ENCODE data around the gene PARD3.

PARD3 gene

DNA sequence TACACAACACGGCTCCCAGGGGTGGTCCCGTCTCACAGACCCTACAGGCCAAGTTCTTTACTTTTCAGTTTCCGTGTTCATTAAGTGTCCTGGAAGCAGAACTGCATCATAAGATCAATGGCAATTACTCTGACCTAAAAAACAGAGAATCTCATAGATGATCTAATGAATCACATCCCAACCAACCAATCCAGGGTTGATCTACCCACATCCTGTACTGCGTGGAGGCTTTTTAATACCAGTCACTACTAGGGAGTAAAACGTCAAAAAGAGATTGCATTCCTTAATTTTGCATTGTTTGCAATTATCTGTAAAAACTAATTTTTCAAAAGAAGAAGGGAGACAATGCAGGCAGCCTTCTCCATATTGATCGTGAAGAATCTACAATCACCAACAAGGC lies 72.6 kb downstream of the PARD3 start:
- TF ChIP-seq, protein P1, sequence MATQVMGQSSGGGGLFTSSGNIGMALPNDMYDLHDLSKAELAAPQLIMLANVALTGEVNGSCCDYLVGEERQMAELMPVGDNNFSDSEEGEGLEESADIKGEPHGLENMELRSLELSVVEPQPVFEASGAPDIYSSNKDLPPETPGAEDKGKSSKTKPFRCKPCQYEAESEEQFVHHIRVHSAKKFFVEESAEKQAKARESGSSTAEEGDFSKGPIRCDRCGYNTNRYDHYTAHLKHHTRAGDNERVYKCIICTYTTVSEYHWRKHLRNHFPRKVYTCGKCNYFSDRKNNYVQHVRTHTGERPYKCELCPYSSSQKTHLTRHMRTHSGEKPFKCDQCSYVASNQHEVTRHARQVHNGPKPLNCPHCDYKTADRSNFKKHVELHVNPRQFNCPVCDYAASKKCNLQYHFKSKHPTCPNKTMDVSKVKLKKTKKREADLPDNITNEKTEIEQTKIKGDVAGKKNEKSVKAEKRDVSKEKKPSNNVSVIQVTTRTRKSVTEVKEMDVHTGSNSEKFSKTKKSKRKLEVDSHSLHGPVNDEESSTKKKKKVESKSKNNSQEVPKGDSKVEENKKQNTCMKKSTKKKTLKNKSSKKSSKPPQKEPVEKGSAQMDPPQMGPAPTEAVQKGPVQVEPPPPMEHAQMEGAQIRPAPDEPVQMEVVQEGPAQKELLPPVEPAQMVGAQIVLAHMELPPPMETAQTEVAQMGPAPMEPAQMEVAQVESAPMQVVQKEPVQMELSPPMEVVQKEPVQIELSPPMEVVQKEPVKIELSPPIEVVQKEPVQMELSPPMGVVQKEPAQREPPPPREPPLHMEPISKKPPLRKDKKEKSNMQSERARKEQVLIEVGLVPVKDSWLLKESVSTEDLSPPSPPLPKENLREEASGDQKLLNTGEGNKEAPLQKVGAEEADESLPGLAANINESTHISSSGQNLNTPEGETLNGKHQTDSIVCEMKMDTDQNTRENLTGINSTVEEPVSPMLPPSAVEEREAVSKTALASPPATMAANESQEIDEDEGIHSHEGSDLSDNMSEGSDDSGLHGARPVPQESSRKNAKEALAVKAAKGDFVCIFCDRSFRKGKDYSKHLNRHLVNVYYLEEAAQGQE (IDR thresholded peaks at IDR 0.05; ENCODE audit: insufficient read depth in 1 of 2, low read depth in 2 of 2, low read length in 2 of 2) = no peak
- TF ChIP-seq TAF1 (IDR thresholded peaks at IDR 0.05; ENCODE audit: borderline replicate concordance, insufficient read depth, low read length) = no peak

DNA sequence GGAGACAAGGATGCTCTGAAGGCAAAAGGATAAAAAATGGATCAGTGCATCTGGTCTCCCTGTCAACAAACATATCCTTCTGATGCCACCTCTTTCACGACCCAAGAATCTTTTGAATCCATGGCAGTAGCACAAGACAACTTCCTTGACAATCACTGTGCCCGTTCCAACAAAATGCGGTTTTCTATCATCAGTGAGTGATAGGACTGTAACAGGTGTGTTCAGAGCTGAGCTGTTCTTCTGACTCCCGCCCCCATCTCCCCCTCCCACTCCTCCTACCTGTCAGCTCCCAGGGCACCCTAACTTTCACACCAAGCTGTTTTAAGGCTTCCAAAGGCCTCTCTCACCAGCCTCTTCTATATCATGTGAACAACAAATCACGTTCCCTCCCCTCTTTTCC lies 74.8 kb downstream of the PARD3 start:
- TF ChIP-seq, protein P1 (IDR thresholded peaks at IDR 0.05; ENCODE audit: insufficient read depth in 1 of 2, low read depth in 2 of 2, low read length in 2 of 2) = no peak
- TF ChIP-seq POLR2AphosphoS5 (IDR thresholded peaks at IDR 0.05; ENCODE audit: low read depth, low read length) = no peak
- TF ChIP-seq TAF1 (IDR thresholded peaks at IDR 0.05; ENCODE audit: borderline replicate concordance, insufficient read depth, low read length) = no peak
- no peak for TF ChIP-seq FOXP2 (optimal IDR thresholded peaks at IDR 0.05; ENCODE audit: borderline replicate concordance, extremely low read depth, extremely low read length, insufficient read depth)
- TF ChIP-seq SIN3A (IDR thresholded peaks at IDR 0.05; ENCODE audit: borderline replicate concordance, insufficient read depth, low read length) = no peak

DNA sequence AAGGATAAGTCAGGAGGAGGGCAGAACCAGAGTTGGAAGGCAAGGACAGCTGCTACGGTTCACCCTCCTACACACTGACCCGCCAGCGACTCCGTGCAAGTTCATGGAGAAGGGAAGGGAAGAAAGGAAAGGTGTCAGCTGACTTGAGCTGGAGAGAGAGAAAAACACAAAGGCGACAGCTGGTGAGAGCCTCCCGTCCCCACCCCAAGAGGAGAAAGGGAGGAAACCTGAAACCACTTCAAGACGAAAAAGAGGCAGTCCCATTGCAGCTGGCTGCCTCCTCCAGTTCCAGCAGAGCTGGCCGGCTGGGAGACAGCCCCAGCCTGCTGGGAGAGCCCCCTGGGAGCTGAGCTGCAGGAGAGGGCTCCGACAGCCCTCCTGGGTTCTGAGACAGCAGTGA lies 75.2 kb downstream of the PARD3 start:
- TF ChIP-seq TAF1 (IDR thresholded peaks at IDR 0.05; ENCODE audit: borderline replicate concordance, insufficient read depth, low read length) (no peak), SIN3A (IDR thresholded peaks at IDR 0.05; ENCODE audit: borderline replicate concordance, insufficient read depth, low read length) (peak; percentile 79; the same call in 1 of the 2 replicates)

GRCh38 chr10:34737772-34738169 lies 77.3 kb downstream of the PARD3 start:
- TF ChIP-seq POLR2AphosphoS5 (IDR thresholded peaks at IDR 0.05; ENCODE audit: low read depth, low read length) (no peak), TAF1 (IDR thresholded peaks at IDR 0.05; ENCODE audit: borderline replicate concordance, insufficient read depth, low read length) (no peak), FOXP2 (optimal IDR thresholded peaks at IDR 0.05; ENCODE audit: borderline replicate concordance, extremely low read depth, extremely low read length, insufficient read depth) (no peak), SIN3A (IDR thresholded peaks at IDR 0.05; ENCODE audit: borderline replicate concordance, insufficient read depth, low read length) (no peak)
- TF ChIP-seq, protein P1 (IDR thresholded peaks at IDR 0.05; ENCODE audit: insufficient read depth in 1 of 2, low read depth in 2 of 2, low read length in 2 of 2) = no peak

GRCh38 chr10:34736976-34737771 lies 77.9 kb downstream of the PARD3 start:
- no peak for TF ChIP-seq SIN3A (IDR thresholded peaks at IDR 0.05; ENCODE audit: borderline replicate concordance, insufficient read depth, low read length)
- TF ChIP-seq TAF1 (IDR thresholded peaks at IDR 0.05; ENCODE audit: borderline replicate concordance, insufficient read depth, low read length) = no peak
- no peak for TF ChIP-seq FOXP2 (optimal IDR thresholded peaks at IDR 0.05; ENCODE audit: borderline replicate concordance, extremely low read depth, extremely low read length, insufficient read depth)
- TF ChIP-seq, protein P1 (IDR thresholded peaks at IDR 0.05; ENCODE audit: insufficient read depth in 1 of 2, low read depth in 2 of 2, low read length in 2 of 2) = no peak
- TF ChIP-seq POLR2AphosphoS5 (IDR thresholded peaks at IDR 0.05; ENCODE audit: low read depth, low read length) = no peak
